ENCODE measurements around the gene ANXA2R. TPM values are rescaled to one million over a fixed set of nuclear protein-coding genes. Genes with fewer than 3 reads are reported as not detected.

The ANXA2R gene
- total RNA-seq, 1 experiment from 2014 or later = 0.20 TPM

- peak overlapping the region; percentile 6 for H4K91ac ChIP-seq (ENCODE audit: insufficient read length, low read depth, low read length)
- peak overlapping the region; percentile 53 for H2AFZ ChIP-seq (ENCODE audit: low read length)
- H3K79me2 ChIP-seq (ENCODE audit: insufficient read depth, low read length) = peaks cover 3% of the 10 kb centered on the region; the same call in 1 of the 2 replicates
- peaks cover 29% of the 10 kb centered on the region for H3K23me2 ChIP-seq (ENCODE audit: insufficient read length, low read depth, low read length, poor library complexity, severe bottlenecking)
- peak overlapping the region; percentile 92 for H3K14ac ChIP-seq (ENCODE audit: insufficient read depth, low read length)
- no peak overlapping the region for H3K23ac ChIP-seq (ENCODE audit: insufficient read length, low read depth, low read length)
- DNase-seq = peak; percentile 68
- H3K27me3 ChIP-seq (ENCODE audit: insufficient read depth, low read length) = no peaks in the 10 kb centered on the region
- no peak overlapping the region for H2BK20ac ChIP-seq (ENCODE audit: low read depth, low read length, poor library complexity, severe bottlenecking)
- peak overlapping the region; percentile 85 for H2BK5ac ChIP-seq (ENCODE audit: insufficient read length, low read length)
- Mint-ChIP-seq H3K27ac (peak overlapping the region; percentile 92 to 98 (median 98)), H3K27me3 (ENCODE audit: low read depth) (no peaks in the 10 kb centered on the region; the same call in 1 of the 2 replicates), H3K4me1 (peaks cover 28% of the 10 kb centered on the region in 2 experiments), H3K36me3 (ENCODE audit: insufficient read depth in 1 of 3, low read depth in 3 of 3) (peaks cover 10 to 13% (median 12%) of the 10 kb centered on the region in 3 experiments), H3K4me3 (peak overlapping the region; percentile 93 to 95), H3K9me3 (no peaks in the 10 kb centered on the region)
- H3K79me1 ChIP-seq (ENCODE audit: insufficient read depth, low read depth, low read length, poor library complexity, severe bottlenecking) = no peaks in the 10 kb centered on the region
- no CpG with 5 or more reads among the region's 75 CpGs for WGBS (ENCODE audit: extremely low coverage, insufficient read length, low lambda C conversion rate)
- peak overlapping the region; percentile 76 for H3K4me2 ChIP-seq (ENCODE audit: insufficient read depth, insufficient read length, low read length)
- H2BK15ac ChIP-seq (ENCODE audit: low read depth, low read length) = no peak overlapping the region
- H4K20me1 ChIP-seq (ENCODE audit: control insufficient read depth, insufficient read depth, insufficient read length) = no peaks in the 10 kb centered on the region
- no peak overlapping the region for H2BK12ac ChIP-seq (ENCODE audit: insufficient read length, low read depth, low read length)
- H3K56ac ChIP-seq (ENCODE audit: insufficient read length, low read depth, low read length) = no peak overlapping the region
- H2AK5ac ChIP-seq (ENCODE audit: insufficient read length, low read length) = no peak overlapping the region
- no peak overlapping the region for H2BK120ac ChIP-seq (ENCODE audit: low read depth, low read length, poor library complexity, severe bottlenecking)
- H3K4me1 ChIP-seq (ENCODE audit: insufficient read depth, low read length) = peaks cover 9% of the 10 kb centered on the region; the same call in 1 of the 2 replicates
- H3K18ac ChIP-seq (ENCODE audit: insufficient read length, low read depth, low read length) = peak overlapping the region; percentile 85
- H3K4ac ChIP-seq (ENCODE audit: low read depth, low read length) = peak overlapping the region; percentile 48; the same call in 1 of the 2 replicates
- peak overlapping the region; percentile 87 for H3K9ac ChIP-seq (ENCODE audit: extremely low read depth, insufficient read length, low read length)
- TF ChIP-seq, protein P1, sequence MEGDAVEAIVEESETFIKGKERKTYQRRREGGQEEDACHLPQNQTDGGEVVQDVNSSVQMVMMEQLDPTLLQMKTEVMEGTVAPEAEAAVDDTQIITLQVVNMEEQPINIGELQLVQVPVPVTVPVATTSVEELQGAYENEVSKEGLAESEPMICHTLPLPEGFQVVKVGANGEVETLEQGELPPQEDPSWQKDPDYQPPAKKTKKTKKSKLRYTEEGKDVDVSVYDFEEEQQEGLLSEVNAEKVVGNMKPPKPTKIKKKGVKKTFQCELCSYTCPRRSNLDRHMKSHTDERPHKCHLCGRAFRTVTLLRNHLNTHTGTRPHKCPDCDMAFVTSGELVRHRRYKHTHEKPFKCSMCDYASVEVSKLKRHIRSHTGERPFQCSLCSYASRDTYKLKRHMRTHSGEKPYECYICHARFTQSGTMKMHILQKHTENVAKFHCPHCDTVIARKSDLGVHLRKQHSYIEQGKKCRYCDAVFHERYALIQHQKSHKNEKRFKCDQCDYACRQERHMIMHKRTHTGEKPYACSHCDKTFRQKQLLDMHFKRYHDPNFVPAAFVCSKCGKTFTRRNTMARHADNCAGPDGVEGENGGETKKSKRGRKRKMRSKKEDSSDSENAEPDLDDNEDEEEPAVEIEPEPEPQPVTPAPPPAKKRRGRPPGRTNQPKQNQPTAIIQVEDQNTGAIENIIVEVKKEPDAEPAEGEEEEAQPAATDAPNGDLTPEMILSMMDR (conservative IDR thresholded peaks at IDR 0.05) = no peak
- H4K8ac ChIP-seq (replicated peaks; ENCODE audit: insufficient read length, low read depth, low read length) = no peak overlapping the region
- no peaks in the 10 kb centered on the region for H3K9me3 ChIP-seq (ENCODE audit: control insufficient read depth, low read depth, low read length)
- H4K5ac ChIP-seq (ENCODE audit: insufficient read length, low read depth, low read length) = peak overlapping the region; percentile 83
- H3T11ph ChIP-seq (ENCODE audit: low read length) = no peak overlapping the region
- peak overlapping the region; percentile 48 for H3K27ac ChIP-seq (ENCODE audit: insufficient read length, low read depth, low read length)
Measured at GRCh38 chr5:43065948-43066798, 26.1 kb upstream of the ANXA2R start.

Data from H9 (cell line).